ENCODE results near the gene RXRG. TPM values are rescaled to one million over a fixed set of nuclear protein-coding genes. Genes with fewer than 3 reads are reported as not detected.

The RXRG gene
- total and polyA plus RNA-seq, 12 donors: 0.17 to 2.4 (median 1.0) TPM; not detected in 2

- WGBS, 4 donors: 51 to 61% (median 52%) methylated on average over 6 of the region's 6 CpGs
- no peak for DNase-seq
- TF ChIP-seq CTCF (IDR thresholded peaks at IDR 0.05) (no peak), POLR2A (IDR thresholded peaks at IDR 0.05) (no peak)
- Histone ChIP-seq H3K4me1 (replicated peaks in 1 of 2) (peaks cover 0 to 1% of the 10 kb centered on the region in 2 donors), H3K36me3 (replicated peaks in 1 of 2) (no peaks in the 10 kb centered on the region), H3K9me3 (replicated peaks in 1 of 3) (no peaks in the 10 kb centered on the region), H3K4me3 (no peak overlapping the region), H3K27me3 (peaks cover 8% of the 10 kb centered on the region), H3K27ac (no peak overlapping the region)
- intact Hi-C loops (cut with DNase I): no loop called here
These were observed 5.6 kb downstream of the RXRG start for GRCh38 chr1:165439330-165439729.

GRCh38 chr1:165436994-165437393 lies 7.9 kb downstream of the RXRG start:
- no peaks in the 10 kb centered on the region for H3K4me1 ChIP-seq (replicated peaks in 1 of 2)
- 66 to 80% (median 75%) methylated on average over 2 of the region's 2 CpGs for WGBS, 4 donors
- DNase-seq: no peak

GRCh38 chr1:165435801-165436200 lies 9.1 kb downstream of the RXRG start:
- 55 to 79% (median 65%) methylated on average over 2 of the region's 2 CpGs for WGBS, 4 donors
- TF ChIP-seq POLR2A (IDR thresholded peaks at IDR 0.05) (no peak), CTCF (IDR thresholded peaks at IDR 0.05) (no peak)
- DNase-seq: no peak
- Histone ChIP-seq H3K36me3 (replicated peaks in 1 of 2) (no peaks in the 10 kb centered on the region), H3K27me3 (no peaks in the 10 kb centered on the region), H3K27ac (no peak overlapping the region), H3K4me1 (replicated peaks in 1 of 2) (no peaks in the 10 kb centered on the region), H3K4me3 (no peak overlapping the region), H3K9me3 (replicated peaks in 1 of 3) (no peaks in the 10 kb centered on the region)
- intact Hi-C loops (cut with DNase I): no loop called here

More at GRCh38 chr1:165436994-165437393, 7.9 kb downstream of the RXRG start:
- no peaks in the 10 kb centered on the region for H3K36me3 ChIP-seq (replicated peaks in 1 of 2)
- no peak overlapping the region for H3K4me3 ChIP-seq
- H3K9me3 ChIP-seq (replicated peaks in 1 of 3): no peaks in the 10 kb centered on the region
- no peak overlapping the region for H3K27ac ChIP-seq
- intact Hi-C loops (cut with DNase I): no loop called here
- no peaks in the 10 kb centered on the region for H3K27me3 ChIP-seq
- TF ChIP-seq POLR2A (IDR thresholded peaks at IDR 0.05): no peak
- TF ChIP-seq CTCF (IDR thresholded peaks at IDR 0.05): no peak

- WGBS, 4 donors: 20 to 49% (median 32%) methylated on average over 2 of the region's 2 CpGs
- H3K36me3 ChIP-seq (replicated peaks in 1 of 2): no peaks in the 10 kb centered on the region
These were observed 10.6 kb downstream of the RXRG start for GRCh38 chr1:165434281-165434680.

More at GRCh38 chr1:165434281-165434680, 10.6 kb downstream of the RXRG start:
- Histone ChIP-seq H3K27me3 (no peaks in the 10 kb centered on the region), H3K9me3 (replicated peaks in 1 of 3) (no peaks in the 10 kb centered on the region), H3K4me3 (no peak overlapping the region), H3K27ac (no peak overlapping the region), H3K4me1 (replicated peaks in 1 of 2) (no peaks in the 10 kb centered on the region)
- no peak for DNase-seq
- intact Hi-C loops (cut with DNase I): no loop called here
- no peak for TF ChIP-seq CTCF (IDR thresholded peaks at IDR 0.05)

All from adrenal gland (tissue), 12 donors.